Measurements from ENCODE around the gene KLHL30. TPM values are rescaled to one million over a fixed set of nuclear protein-coding genes. Genes with fewer than 3 reads are reported as not detected.

The KLHL30 gene
- total RNA-seq, 1 experiment from 2014 or later = 0.61 TPM

DNA sequence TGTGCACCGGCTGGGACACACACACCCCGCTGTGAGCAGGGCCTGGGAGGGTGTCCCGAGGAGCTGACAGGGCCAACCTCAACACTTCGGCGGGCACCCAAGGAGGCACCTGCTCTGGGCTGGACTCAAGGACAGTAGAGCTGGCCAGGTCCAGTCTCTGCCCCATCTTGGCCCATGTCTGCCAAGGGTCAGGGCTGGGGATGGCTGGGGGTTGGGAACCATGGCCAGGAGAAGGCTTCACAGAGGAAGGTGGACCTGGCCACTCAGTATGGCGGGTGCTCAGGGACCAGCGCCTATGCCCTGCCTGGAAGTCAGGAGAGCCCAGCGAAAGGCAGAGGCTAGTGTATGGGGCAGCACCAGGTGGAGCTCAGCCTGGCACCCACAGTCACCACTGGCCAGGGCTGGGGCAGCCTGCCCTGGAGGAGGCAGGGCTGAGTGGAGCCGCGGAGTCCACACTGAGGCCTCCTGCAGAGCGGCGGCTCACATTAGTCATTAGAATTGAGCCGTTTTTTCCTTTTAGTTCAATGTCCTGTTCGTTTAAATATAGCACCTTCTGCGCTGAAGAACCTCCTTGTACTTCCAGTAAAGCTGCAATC lies 24.5 kb downstream of the KLHL30 start (continued):
- TF ChIP-seq, protein P1, sequence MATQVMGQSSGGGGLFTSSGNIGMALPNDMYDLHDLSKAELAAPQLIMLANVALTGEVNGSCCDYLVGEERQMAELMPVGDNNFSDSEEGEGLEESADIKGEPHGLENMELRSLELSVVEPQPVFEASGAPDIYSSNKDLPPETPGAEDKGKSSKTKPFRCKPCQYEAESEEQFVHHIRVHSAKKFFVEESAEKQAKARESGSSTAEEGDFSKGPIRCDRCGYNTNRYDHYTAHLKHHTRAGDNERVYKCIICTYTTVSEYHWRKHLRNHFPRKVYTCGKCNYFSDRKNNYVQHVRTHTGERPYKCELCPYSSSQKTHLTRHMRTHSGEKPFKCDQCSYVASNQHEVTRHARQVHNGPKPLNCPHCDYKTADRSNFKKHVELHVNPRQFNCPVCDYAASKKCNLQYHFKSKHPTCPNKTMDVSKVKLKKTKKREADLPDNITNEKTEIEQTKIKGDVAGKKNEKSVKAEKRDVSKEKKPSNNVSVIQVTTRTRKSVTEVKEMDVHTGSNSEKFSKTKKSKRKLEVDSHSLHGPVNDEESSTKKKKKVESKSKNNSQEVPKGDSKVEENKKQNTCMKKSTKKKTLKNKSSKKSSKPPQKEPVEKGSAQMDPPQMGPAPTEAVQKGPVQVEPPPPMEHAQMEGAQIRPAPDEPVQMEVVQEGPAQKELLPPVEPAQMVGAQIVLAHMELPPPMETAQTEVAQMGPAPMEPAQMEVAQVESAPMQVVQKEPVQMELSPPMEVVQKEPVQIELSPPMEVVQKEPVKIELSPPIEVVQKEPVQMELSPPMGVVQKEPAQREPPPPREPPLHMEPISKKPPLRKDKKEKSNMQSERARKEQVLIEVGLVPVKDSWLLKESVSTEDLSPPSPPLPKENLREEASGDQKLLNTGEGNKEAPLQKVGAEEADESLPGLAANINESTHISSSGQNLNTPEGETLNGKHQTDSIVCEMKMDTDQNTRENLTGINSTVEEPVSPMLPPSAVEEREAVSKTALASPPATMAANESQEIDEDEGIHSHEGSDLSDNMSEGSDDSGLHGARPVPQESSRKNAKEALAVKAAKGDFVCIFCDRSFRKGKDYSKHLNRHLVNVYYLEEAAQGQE (IDR thresholded peaks at IDR 0.05; ENCODE audit: low read depth) = no peak

DNA sequence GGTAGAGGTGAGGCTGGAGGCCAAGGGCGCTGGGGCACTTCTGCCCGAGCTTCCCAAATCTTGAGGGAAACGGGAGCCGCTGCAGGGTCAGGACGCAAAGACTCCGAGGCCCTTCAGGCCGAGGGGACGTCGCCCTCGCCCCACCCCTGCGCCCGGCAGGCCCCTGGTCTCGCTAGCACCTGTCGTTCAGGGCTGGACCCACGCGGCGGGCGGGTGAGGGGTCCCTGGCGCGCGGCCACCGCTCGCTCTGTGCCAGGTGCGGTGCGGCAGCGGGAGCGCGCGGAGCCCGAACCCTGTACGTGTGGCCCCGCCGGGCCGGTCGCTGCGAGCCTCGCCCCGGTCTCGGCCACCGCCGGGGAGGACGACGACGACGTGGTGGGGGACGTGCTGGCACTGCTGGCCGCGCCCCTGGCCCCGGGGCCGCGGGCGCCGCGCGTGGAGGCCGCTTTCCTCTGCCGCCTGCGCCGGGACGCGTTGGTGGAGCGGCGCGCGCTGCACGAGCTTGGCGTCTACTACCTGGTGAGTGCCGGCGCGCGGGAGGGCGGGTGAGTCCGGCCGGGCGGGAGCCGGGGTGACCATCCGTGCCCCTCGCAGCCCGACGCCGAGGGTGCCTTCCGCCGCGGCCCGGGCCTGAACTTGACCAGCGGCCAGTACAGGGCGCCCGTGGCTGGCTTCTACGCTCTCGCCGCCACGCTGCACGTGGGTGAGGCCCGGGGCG lies 25.2 kb downstream of the KLHL30 start:
- no peak overlapping the region for H3K4me2 ChIP-seq (ENCODE audit: low read length)
- H3K27me3 ChIP-seq (ENCODE audit: insufficient read depth, low read length) = no peaks in the 10 kb centered on the region
- no peak overlapping the region for H3K27ac ChIP-seq (ENCODE audit: low read depth, low read length)
- intact Hi-C loops (cut with micrococcal nuclease) = no loop called here
- ChIA-PET POLR2A (no interaction called here), CTCF (no interaction called here), RAD21 (ENCODE audit: low non-redundant PET in 1 of 2, low total read pairs in 2 of 2, uncharacterized antibody in 2 of 2, unreplicated experiment in 2 of 2) (no interaction called here)
- peaks cover 4 to 12% of the 10 kb centered on the region in 2 experiments; a peak in 3 of 4 replicates for H3K4me1 ChIP-seq (ENCODE audit: control insufficient read depth in 1 of 2, insufficient read depth in 2 of 2, low read length in 2 of 2)
- TF ChIP-seq, protein P2, sequence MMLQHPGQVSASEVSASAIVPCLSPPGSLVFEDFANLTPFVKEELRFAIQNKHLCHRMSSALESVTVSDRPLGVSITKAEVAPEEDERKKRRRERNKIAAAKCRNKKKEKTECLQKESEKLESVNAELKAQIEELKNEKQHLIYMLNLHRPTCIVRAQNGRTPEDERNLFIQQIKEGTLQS (IDR thresholded peaks at IDR 0.05) = no peak
- TF ChIP-seq POLR2AphosphoS5 (IDR thresholded peaks at IDR 0.05; ENCODE audit: low read depth, low read length) = no peak
- TF ChIP-seq RAD21 (IDR thresholded peaks at IDR 0.05; ENCODE audit: low read depth) = no peak
- no peak for TF ChIP-seq POLR2A (IDR thresholded peaks at IDR 0.05; ENCODE audit: borderline replicate concordance, extremely low read depth, insufficient read depth, insufficient read length)
- no peak for TF ChIP-seq ZFX (IDR thresholded peaks at IDR 0.05)
- TF ChIP-seq CBX3 (IDR thresholded peaks at IDR 0.05; ENCODE audit: low read depth) = no peak
- TF ChIP-seq, protein P3, sequence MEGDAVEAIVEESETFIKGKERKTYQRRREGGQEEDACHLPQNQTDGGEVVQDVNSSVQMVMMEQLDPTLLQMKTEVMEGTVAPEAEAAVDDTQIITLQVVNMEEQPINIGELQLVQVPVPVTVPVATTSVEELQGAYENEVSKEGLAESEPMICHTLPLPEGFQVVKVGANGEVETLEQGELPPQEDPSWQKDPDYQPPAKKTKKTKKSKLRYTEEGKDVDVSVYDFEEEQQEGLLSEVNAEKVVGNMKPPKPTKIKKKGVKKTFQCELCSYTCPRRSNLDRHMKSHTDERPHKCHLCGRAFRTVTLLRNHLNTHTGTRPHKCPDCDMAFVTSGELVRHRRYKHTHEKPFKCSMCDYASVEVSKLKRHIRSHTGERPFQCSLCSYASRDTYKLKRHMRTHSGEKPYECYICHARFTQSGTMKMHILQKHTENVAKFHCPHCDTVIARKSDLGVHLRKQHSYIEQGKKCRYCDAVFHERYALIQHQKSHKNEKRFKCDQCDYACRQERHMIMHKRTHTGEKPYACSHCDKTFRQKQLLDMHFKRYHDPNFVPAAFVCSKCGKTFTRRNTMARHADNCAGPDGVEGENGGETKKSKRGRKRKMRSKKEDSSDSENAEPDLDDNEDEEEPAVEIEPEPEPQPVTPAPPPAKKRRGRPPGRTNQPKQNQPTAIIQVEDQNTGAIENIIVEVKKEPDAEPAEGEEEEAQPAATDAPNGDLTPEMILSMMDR (IDR thresholded peaks at IDR 0.05 in 2 of 3, conservative IDR thresholded peaks at IDR 0.05 in 1 of 3; ENCODE audit: borderline replicate concordance in 1 of 3, insufficient read depth in 1 of 3, low read depth in 2 of 3, low read length in 2 of 3) = no peak
- no peak for TF ChIP-seq EZH2phosphoT487 (IDR thresholded peaks at IDR 0.05; ENCODE audit: borderline replicate concordance)
- TF ChIP-seq JUND (IDR thresholded peaks at IDR 0.05) = no peak
- TF ChIP-seq SP1 (IDR thresholded peaks at IDR 0.05; ENCODE audit: low read depth) = no peak
- TF ChIP-seq EZH2 (IDR thresholded peaks at IDR 0.05) = no peak
- TF ChIP-seq YY1 (IDR thresholded peaks at IDR 0.05; ENCODE audit: extremely low read depth, insufficient replicate concordance, low read depth, low read length) = no peak
- no peak for DNase-seq (ENCODE audit: low read depth, low spot score)
- no peak overlapping the region for H3K9ac ChIP-seq (ENCODE audit: low read length)
- BruUV-seq (replicated peaks) = no TSS peak
- ATAC-seq = no peak
- H2AFZ ChIP-seq (ENCODE audit: low read depth, low read length, poor library complexity, severe bottlenecking) = no peak overlapping the region
- no peaks in the 10 kb centered on the region for H3K9me3 ChIP-seq (ENCODE audit: control insufficient read depth in 1 of 2, insufficient read depth in 1 of 2, low read depth in 1 of 2, low read length in 2 of 2)
- H4K20me1 ChIP-seq (ENCODE audit: insufficient read depth) = no peaks in the 10 kb centered on the region
- no peaks in the 10 kb centered on the region for H3K9me2 ChIP-seq (ENCODE audit: insufficient read depth)
- H3K4me3 ChIP-seq (replicated peaks in 1 of 2; ENCODE audit: low read depth in 1 of 2, low read length in 2 of 2) = no peak overlapping the region
- H3K79me2 ChIP-seq (ENCODE audit: insufficient read depth, low read length) = no peaks in the 10 kb centered on the region
- no peaks in the 10 kb centered on the region for H3K36me3 ChIP-seq (ENCODE audit: control insufficient read depth in 1 of 2, insufficient read depth in 2 of 2, low read length in 2 of 2)
